HepG2 (cell line): ENCODE measurements around the gene NMRAL1. TPM values are rescaled to one million over a fixed set of nuclear protein-coding genes. Genes with fewer than 3 reads are reported as not detected.

Experiments used
- ADNP ChIP-seq: sonication (generic); formaldehyde crosslinking; IDR thresholded peaks from 2 replicates; pipeline ENCODE4 v1.4.0; 2020; ENCODE audit warnings: missing genetic modification reagents
- ARHGAP35 ChIP-seq: sonication (generic); formaldehyde crosslinking; IDR thresholded peaks from 2 replicates; pipeline ENCODE4 v1.9.0; 2022; ENCODE audit warnings: mild to moderate bottlenecking, inconsistent platforms, moderate library complexity, missing genetic modification reagents, borderline replicate concordance
- ARID4A ChIP-seq: sonication (generic); formaldehyde crosslinking; IDR thresholded peaks from 2 replicates; pipeline ENCODE4 v1.5.0; 2020; ENCODE audit warnings: mild to moderate bottlenecking, missing genetic modification reagents, borderline replicate concordance
- ARNTL ChIP-seq: sonication (generic); formaldehyde crosslinking; IDR thresholded peaks from 2 replicates; pipeline ENCODE4 v1.4.0; 2020; ENCODE audit warnings: mild to moderate bottlenecking, missing genetic modification reagents
- BCL6 ChIP-seq: IDR thresholded peaks from 2 replicates; pipeline ENCODE4 v1.6.1; 2016; ENCODE audit warnings: missing genetic modification reagents, missing compliant biosample characterization
- GATA4 ChIP-seq: sonication (generic); IDR thresholded peaks from 2 replicates; pipeline ENCODE4 v1.6.1; 2016; ENCODE audit warnings: antibody characterized with exemption, low read depth, borderline replicate concordance
- HOXD1 ChIP-seq: sonication (generic); formaldehyde crosslinking; IDR thresholded peaks from 2 replicates; pipeline ENCODE4 v1.5.0; 2020; ENCODE audit warnings: missing genetic modification reagents
- MYC ChIP-seq: sonication (generic); formaldehyde crosslinking; IDR thresholded peaks from 2 replicates; pipeline ENCODE4 v1.9.0; 2021; ENCODE audit warnings: missing genetic modification reagents, borderline replicate concordance
- NFE2 ChIP-seq: sonication (generic); formaldehyde crosslinking; IDR thresholded peaks from 2 replicates; pipeline ENCODE4 v1.4.0; 2020; ENCODE audit warnings: missing genetic modification reagents
- RARG ChIP-seq: sonication (generic); formaldehyde crosslinking; IDR thresholded peaks from 2 replicates; pipeline ENCODE4 v1.4.0; 2020; ENCODE audit warnings: low read depth, mild to moderate bottlenecking, missing genetic modification reagents
- SMAD1 ChIP-seq: sonication (generic); formaldehyde crosslinking; IDR thresholded peaks from 2 replicates; pipeline ENCODE4 v1.4.0; 2020; ENCODE audit warnings: missing genetic modification reagents, low read depth, mild to moderate bottlenecking, borderline replicate concordance
- SUZ12 ChIP-seq: fragments of 150-350 bp; IDR thresholded peaks from 2 replicates; pipeline ENCODE4 v1.6.1; 2014; ENCODE audit warnings: low read depth, low read length
- SYNCRIP ChIP-seq: fragments of 200-400 bp; formaldehyde crosslinking; IDR thresholded peaks from 2 replicates; pipeline ENCODE4 v1.6.1; 2018; ENCODE audit warnings: mild to moderate bottlenecking, low read depth, low read length; ENCODE audit not compliant: insufficient read depth
- TAF1 ChIP-seq: sonication (generic); formaldehyde crosslinking; IDR thresholded peaks from 2 replicates; pipeline ENCODE4 v1.4.0; 2020; ENCODE audit warnings: missing genetic modification reagents
- THAP7 ChIP-seq: sonication (generic); formaldehyde crosslinking; IDR thresholded peaks from 2 replicates; pipeline ENCODE4 v1.8.1; 2023; ENCODE audit warnings: mild to moderate bottlenecking, missing genetic modification reagents
- ZFP41 ChIP-seq: sonication (generic); formaldehyde crosslinking; IDR thresholded peaks from 2 replicates; pipeline ENCODE4 v1.4.0; 2020; ENCODE audit warnings: mild to moderate bottlenecking, missing genetic modification reagents, borderline replicate concordance
- ZNF10 ChIP-seq: sonication (generic); formaldehyde crosslinking; IDR thresholded peaks from 2 replicates; pipeline ENCODE4 v1.4.0; 2020; ENCODE audit warnings: mild to moderate bottlenecking, low read depth, missing genetic modification reagents, borderline replicate concordance
- ZNF124 ChIP-seq: sonication (generic); formaldehyde crosslinking; IDR thresholded peaks from 2 replicates; pipeline ENCODE4 v1.4.0; 2020; ENCODE audit warnings: missing genetic modification reagents
- ZNF510 ChIP-seq: sonication (generic); formaldehyde crosslinking; IDR thresholded peaks from 2 replicates; pipeline ENCODE4 v1.4.0; 2020; ENCODE audit warnings: low read depth, mild to moderate bottlenecking, missing genetic modification reagents
- ZNF549 ChIP-seq: sonication (generic); formaldehyde crosslinking; IDR thresholded peaks from 2 replicates; pipeline ENCODE4 v1.5.0; 2020; ENCODE audit warnings: missing genetic modification reagents
- ZNF558 ChIP-seq: sonication (generic); formaldehyde crosslinking; IDR thresholded peaks from 2 replicates; pipeline ENCODE4 v1.9.0; 2022; ENCODE audit warnings: mild to moderate bottlenecking, missing genetic modification reagents, borderline replicate concordance
- ZNF75D ChIP-seq: sonication (generic); formaldehyde crosslinking; IDR thresholded peaks from 2 replicates; pipeline ENCODE4 v1.8.1; 2023; ENCODE audit warnings: missing genetic modification reagents, mild to moderate bottlenecking, borderline replicate concordance
- ZNF768 ChIP-seq: sonication (generic); formaldehyde crosslinking; IDR thresholded peaks from 2 replicates; pipeline ENCODE4 v1.4.0; 2020; ENCODE audit warnings: missing genetic modification reagents
- ZNF83 ChIP-seq: sonication (generic); formaldehyde crosslinking; IDR thresholded peaks from 2 replicates; pipeline ENCODE4 v1.4.0; 2020; ENCODE audit warnings: missing genetic modification reagents, mild to moderate bottlenecking, borderline replicate concordance
- polyA plus RNA-seq, 8 experiments: library from polyadenylated mRNA; depleted of rRNA in 3 of 8; stranded (reverse) in 7 of 8; unstranded in 1 of 8; fragments of >200 nt; fragmentation: Illumina TruSeq in 4 of 8; extraction: Trizol in 4 of 8; gene quantifications; 2 replicates each; pipeline versions ENCODE4 v1.2.1 to v1.2.3, GENCODE V29; 2011 to 2016; ENCODE audit warnings: low read depth in 4 of 8, missing spikeins in 1 of 8, mixed read lengths in 1 of 8; ENCODE audit not compliant: insufficient read depth in 1 of 8
- total RNA-seq, 5 experiments: library from RNA; depleted of rRNA; stranded (reverse); fragments of >200 nt; fragmentation: Illumina TruSeq; extraction: Trizol; gene quantifications; 2 replicates each; pipeline ENCODE4 v1.2.3, GENCODE V29; 2016; ENCODE audit warnings: low read depth in 1 of 5
- TF ChIP-seq, protein P1 (sequence below): IDR thresholded peaks from 2 replicates; pipeline ENCODE4 v1.6.1; 2016

The NMRAL1 gene
- total and polyA plus RNA-seq, 2 of the 13 experiments (the other 11 are each of a cell fraction or from before 2014, with no cell fraction given): 30.8 to 33.1 TPM

GRCh38 chr16:4425378-4426020 lies 48.9 kb downstream of the NMRAL1 start, which contains the start of gene DNAJA3 (continued):
- TF ChIP-seq ARID4A (CRISPR knock-in tag) (peak; percentile 91; the same call in 1 of the 2 replicates), ARHGAP35 (CRISPR knock-in tag) (peak; percentile 92; the same call in 1 of the 2 replicates), ZNF75D (CRISPR knock-in tag) (no peak), ZNF83 (CRISPR knock-in tag) (no peak), TAF1 (CRISPR knock-in tag) (peak; percentile 98), RARG (CRISPR knock-in tag) (0 out of 2 replicates have a peak, but pooled peaks have one; percentile 48), MYC (CRISPR knock-in tag) (no peak; the same call in 1 of the 2 replicates), SYNCRIP (no peak), ZNF558 (CRISPR knock-in tag) (peak; percentile 52; the same call in 1 of the 2 replicates), ZFP41 (no peak), ADNP (CRISPR knock-in tag) (no peak), BCL6 (no peak), THAP7 (CRISPR knock-in tag) (no peak; the same call in 1 of the 2 replicates), ZNF768 (peak; percentile 66; the same call in 1 of the 2 replicates), ARNTL (CRISPR knock-in tag) (no peak), ZNF549 (no peak), GATA4 (no peak), NFE2 (CRISPR knock-in tag) (no peak), ZNF10 (no peak), ZNF124 (peak; percentile 44), ZNF510 (no peak; the same call in 1 of the 2 replicates), SMAD1 (no peak), SUZ12 (peak; percentile 66), HOXD1 (CRISPR knock-in tag) (no peak)
- TF ChIP-seq, protein P1, sequence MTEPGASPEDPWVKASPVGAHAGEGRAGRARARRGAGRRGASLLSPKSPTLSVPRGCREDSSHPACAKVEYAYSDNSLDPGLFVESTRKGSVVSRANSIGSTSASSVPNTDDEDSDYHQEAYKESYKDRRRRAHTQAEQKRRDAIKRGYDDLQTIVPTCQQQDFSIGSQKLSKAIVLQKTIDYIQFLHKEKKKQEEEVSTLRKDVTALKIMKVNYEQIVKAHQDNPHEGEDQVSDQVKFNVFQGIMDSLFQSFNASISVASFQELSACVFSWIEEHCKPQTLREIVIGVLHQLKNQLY (CRISPR knock-in tag): no peak
